Measurements from ENCODE around the gene NRIP2.

DNA sequence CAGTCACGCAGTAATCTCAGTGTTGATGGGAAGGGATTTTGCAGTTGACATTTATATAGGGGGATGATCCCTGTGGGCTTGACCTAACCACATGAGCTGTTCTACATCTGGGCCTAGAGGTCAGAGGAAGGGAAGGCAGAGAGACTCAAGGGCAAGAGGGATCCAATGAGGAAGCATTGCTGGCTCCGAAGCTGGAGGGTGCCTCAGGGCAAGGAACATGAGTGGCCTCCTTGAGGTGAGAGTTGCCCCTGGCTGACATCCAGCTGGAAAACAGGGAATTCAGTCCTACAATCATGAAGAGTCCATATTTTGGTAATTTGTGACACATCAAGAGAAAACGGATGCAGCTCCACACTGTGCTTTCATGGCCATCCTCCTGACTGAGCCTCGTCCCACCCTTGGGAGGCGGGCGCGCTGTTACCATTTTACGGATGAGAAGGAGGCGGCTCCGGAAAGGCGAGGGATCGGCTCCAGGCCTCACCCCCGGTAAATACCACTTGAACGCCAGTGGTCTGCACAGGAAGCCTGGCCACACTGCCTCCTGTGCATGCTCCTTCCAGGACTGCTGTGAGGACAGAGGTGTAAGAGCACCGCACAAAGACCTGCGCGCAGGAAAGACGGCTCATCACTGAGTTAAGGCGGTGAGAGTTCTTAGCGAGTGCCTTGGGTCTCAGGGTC lies 58.6 kb downstream of the NRIP2 start:
- TF ChIP-seq, protein P1, sequence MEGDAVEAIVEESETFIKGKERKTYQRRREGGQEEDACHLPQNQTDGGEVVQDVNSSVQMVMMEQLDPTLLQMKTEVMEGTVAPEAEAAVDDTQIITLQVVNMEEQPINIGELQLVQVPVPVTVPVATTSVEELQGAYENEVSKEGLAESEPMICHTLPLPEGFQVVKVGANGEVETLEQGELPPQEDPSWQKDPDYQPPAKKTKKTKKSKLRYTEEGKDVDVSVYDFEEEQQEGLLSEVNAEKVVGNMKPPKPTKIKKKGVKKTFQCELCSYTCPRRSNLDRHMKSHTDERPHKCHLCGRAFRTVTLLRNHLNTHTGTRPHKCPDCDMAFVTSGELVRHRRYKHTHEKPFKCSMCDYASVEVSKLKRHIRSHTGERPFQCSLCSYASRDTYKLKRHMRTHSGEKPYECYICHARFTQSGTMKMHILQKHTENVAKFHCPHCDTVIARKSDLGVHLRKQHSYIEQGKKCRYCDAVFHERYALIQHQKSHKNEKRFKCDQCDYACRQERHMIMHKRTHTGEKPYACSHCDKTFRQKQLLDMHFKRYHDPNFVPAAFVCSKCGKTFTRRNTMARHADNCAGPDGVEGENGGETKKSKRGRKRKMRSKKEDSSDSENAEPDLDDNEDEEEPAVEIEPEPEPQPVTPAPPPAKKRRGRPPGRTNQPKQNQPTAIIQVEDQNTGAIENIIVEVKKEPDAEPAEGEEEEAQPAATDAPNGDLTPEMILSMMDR (IDR thresholded peaks at IDR 0.05; ENCODE audit: poor library complexity, severe bottlenecking), result no peak
- no peak for TF ChIP-seq EP300 (conservative IDR thresholded peaks at IDR 0.05; ENCODE audit: poor library complexity, severe bottlenecking)
- TF ChIP-seq TAF1 (IDR thresholded peaks at IDR 0.05; ENCODE audit: low read depth), result no peak
- TF ChIP-seq, protein P2, sequence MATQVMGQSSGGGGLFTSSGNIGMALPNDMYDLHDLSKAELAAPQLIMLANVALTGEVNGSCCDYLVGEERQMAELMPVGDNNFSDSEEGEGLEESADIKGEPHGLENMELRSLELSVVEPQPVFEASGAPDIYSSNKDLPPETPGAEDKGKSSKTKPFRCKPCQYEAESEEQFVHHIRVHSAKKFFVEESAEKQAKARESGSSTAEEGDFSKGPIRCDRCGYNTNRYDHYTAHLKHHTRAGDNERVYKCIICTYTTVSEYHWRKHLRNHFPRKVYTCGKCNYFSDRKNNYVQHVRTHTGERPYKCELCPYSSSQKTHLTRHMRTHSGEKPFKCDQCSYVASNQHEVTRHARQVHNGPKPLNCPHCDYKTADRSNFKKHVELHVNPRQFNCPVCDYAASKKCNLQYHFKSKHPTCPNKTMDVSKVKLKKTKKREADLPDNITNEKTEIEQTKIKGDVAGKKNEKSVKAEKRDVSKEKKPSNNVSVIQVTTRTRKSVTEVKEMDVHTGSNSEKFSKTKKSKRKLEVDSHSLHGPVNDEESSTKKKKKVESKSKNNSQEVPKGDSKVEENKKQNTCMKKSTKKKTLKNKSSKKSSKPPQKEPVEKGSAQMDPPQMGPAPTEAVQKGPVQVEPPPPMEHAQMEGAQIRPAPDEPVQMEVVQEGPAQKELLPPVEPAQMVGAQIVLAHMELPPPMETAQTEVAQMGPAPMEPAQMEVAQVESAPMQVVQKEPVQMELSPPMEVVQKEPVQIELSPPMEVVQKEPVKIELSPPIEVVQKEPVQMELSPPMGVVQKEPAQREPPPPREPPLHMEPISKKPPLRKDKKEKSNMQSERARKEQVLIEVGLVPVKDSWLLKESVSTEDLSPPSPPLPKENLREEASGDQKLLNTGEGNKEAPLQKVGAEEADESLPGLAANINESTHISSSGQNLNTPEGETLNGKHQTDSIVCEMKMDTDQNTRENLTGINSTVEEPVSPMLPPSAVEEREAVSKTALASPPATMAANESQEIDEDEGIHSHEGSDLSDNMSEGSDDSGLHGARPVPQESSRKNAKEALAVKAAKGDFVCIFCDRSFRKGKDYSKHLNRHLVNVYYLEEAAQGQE (IDR thresholded peaks at IDR 0.05; ENCODE audit: borderline replicate concordance), result no peak
- TF ChIP-seq POLR2AphosphoS5 (IDR thresholded peaks at IDR 0.05), result no peak
- TF ChIP-seq EZH2 (IDR thresholded peaks at IDR 0.05; ENCODE audit: borderline replicate concordance, insufficient read depth, low read length, poor library complexity, severe bottlenecking), result no peak
